ENCODE data around the gene RBM45. TPM values are rescaled to one million over a fixed set of nuclear protein-coding genes. Genes with fewer than 3 reads are reported as not detected.
A peak's percentile ranks its signal among the peaks of the same experiment; 100 is the strongest.

The RBM45 gene, protein sequence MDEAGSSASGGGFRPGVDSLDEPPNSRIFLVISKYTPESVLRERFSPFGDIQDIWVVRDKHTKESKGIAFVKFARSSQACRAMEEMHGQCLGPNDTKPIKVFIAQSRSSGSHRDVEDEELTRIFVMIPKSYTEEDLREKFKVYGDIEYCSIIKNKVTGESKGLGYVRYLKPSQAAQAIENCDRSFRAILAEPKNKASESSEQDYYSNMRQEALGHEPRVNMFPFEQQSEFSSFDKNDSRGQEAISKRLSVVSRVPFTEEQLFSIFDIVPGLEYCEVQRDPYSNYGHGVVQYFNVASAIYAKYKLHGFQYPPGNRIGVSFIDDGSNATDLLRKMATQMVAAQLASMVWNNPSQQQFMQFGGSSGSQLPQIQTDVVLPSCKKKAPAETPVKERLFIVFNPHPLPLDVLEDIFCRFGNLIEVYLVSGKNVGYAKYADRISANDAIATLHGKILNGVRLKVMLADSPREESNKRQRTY
- polyA plus RNA-seq (2013, experiment 1 of 4): 14.4 TPM
- 18.0 TPM for polyA plus RNA-seq (2013, experiment 2 of 4)
- polyA plus RNA-seq (2013, experiment 3 of 4): 17.6 TPM
- polyA plus RNA-seq (2013, experiment 4 of 4): 16.3 TPM

DNA sequence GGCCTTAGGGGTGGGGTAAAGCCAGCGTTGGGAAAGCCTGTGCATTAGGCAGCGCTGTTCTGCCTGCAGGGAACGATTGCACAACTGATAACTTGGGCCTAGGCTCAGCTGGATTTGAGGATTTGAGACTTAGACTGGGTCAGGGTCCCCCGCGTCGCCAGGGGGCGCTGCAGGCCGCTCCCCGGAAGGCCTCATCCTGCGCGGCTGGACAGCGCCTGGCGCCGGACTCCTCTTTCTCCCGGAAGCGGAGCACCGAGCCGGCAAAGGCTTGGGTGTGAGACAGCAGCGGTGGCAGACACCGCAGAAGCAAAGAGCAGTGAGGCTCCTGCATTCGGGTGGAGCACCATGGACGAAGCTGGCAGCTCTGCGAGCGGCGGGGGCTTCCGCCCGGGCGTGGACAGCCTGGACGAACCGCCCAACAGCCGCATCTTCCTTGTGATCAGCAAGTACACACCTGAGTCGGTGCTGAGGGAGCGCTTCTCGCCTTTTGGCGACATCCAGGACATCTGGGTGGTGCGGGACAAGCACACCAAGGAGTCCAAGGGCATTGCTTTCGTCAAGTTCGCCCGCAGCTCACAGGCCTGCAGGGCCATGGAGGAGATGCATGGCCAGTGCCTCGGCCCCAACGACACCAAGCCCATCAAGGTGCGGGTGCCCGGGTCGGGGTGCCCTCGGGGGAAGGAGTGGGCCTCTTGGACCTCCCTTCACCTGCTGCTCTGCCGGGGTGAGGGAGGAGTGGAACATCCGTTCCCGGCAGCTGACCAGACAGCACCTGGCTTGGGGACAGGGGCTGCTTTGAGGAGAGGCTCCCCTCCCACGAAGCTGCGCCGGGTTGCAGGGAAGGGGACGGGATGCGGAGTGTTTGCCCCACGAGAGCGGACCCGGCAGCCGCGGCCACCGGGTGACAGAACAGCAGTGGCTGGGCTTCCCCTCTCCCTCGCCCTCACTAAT lies at the start of gene RBM45:
RBM45 (plus strand) TSS at position 236 of the 951 bp plus-strand sequence; CDS start at position 346, 110 bp downstream.
- no peaks in the 10 kb centered on the region for H3K36me3 ChIP-seq (ENCODE audit: control insufficient read depth, insufficient read depth, low read length)
- peak within 1 kb of the TSS; percentile 84 for H3K4me3 ChIP-seq (ENCODE audit: insufficient read depth, low read depth, low read length)
- no peaks in the 10 kb centered on the region for H3K27me3 ChIP-seq (ENCODE audit: control insufficient read depth, insufficient read depth, low read length, poor library complexity, severe bottlenecking)
- no peak within 1 kb of the TSS for H3K27ac ChIP-seq (ENCODE audit: insufficient read depth, low read depth, low read length, poor library complexity, severe bottlenecking)
- H3K4me1 ChIP-seq (ENCODE audit: control insufficient read depth, insufficient read depth, low read length): no peaks in the 10 kb centered on the region
- H3K9me3 ChIP-seq (ENCODE audit: control insufficient read depth, low read length): no peaks in the 10 kb centered on the region
- 2% methylated on average over 60 of the region's 60 CpGs for WGBS, 2 experiments

DNA sequence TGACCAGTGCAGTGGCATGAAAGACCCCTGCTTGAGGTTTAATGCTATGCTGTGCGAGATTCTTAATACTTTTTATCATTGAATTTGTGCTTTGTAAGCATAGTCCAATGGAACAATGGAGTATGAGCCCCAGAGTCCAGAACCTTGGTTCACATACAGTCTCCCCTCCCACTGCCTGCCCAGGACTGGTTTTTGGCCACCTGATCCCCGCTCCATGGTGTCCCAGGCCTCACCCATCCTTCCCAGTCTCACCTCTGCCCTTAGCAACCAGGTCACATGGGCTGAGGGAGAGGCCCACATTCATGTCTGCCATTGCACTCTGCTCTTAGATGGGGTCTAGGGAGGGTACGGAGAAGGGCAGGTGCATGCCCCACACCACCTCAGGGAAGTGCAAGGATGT lies 45.9 kb upstream of the RBM45 start:
- Histone ChIP-seq H3K36me3 (ENCODE audit: control insufficient read depth, insufficient read depth, low read length) (no peaks in the 10 kb centered on the region), H3K27ac (ENCODE audit: insufficient read depth, low read depth, low read length, poor library complexity, severe bottlenecking) (no peak overlapping the region), H3K4me1 (ENCODE audit: control insufficient read depth, insufficient read depth, low read length) (no peaks in the 10 kb centered on the region), H3K9me3 (ENCODE audit: control insufficient read depth, low read length) (no peaks in the 10 kb centered on the region), H3K4me3 (ENCODE audit: insufficient read depth, low read depth, low read length) (no peak overlapping the region), H3K27me3 (ENCODE audit: control insufficient read depth, insufficient read depth, low read length, poor library complexity, severe bottlenecking) (peaks cover 11% of the 10 kb centered on the region)
- 87 to 93% methylated on average over 3 of the region's 3 CpGs for WGBS, 2 experiments

DNA sequence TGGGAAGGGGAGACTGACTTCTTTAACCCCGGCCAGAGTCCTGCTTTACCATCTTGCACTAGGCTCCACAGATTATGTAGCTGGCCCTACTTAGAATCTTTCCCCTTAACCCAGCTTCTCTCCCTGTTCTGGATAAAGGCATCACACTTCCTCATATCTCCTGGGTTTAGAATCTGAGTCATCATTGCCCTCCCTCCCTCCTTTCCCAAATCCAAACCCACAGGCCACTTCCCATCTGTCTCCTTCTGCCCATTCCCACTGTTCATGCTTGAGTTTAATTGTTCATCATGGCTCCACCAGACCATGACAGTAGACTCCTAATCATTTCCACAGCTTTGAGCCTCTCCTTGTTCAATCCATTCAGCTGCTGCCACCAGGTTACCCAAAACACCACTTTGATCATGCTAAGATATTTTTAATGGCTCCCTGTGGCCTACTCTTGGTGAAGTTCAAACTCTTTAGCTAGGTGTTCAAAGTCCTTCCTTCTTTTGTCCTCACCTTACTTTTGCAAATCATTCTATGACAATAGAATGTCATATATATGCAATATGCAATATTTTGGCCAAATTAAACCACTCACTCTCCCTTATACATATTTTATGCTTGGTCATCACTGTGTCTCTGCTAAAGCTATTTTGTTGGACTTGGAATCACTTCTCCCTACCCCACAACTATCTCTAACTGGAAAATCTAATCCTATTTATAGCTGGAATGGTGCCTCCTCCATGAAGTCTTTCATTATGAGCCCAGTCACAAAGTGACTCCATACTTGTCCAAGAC lies 45.2 kb upstream of the RBM45 start:
- Histone ChIP-seq H3K36me3 (ENCODE audit: control insufficient read depth, insufficient read depth, low read length) (no peaks in the 10 kb centered on the region), H3K4me3 (ENCODE audit: insufficient read depth, low read depth, low read length) (no peak overlapping the region), H3K27me3 (ENCODE audit: control insufficient read depth, insufficient read depth, low read length, poor library complexity, severe bottlenecking) (peaks cover 18% of the 10 kb centered on the region), H3K9me3 (ENCODE audit: control insufficient read depth, low read length) (no peaks in the 10 kb centered on the region), H3K4me1 (ENCODE audit: control insufficient read depth, insufficient read depth, low read length) (no peaks in the 10 kb centered on the region), H3K27ac (ENCODE audit: insufficient read depth, low read depth, low read length, poor library complexity, severe bottlenecking) (no peak overlapping the region)
- WGBS, 2 experiments: 89 to 100% methylated on average over 1 of the region's 1 CpG

DNA sequence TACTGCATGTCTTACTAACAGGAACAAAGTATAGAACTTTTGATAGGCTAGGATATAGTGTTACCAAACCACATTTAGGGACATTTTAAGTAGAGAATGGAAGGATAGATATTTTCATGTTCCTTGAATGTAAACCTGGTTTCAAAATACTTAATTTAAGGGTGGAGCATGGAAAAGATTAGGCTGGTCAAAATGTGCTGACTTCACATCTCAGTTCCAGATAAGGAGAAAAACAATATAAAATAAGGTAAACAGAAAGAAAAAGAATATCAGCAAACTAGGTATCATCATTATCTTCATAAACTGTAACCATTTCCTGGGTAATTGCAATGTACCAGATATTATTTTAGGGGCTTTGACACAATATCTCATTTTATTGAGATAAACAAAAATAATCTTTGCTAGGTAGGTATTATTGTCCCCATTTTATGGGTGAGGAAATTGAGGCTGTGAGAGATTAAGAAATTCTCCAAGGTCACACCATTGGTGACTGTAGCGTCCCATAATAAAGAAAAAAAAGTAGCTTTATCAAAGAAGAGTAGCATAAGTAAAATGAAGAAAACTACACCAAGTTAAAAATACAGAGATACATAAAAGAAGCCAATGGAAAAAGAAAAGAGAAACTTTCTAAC lies 43.3 kb upstream of the RBM45 start:
- Histone ChIP-seq H3K36me3 (ENCODE audit: control insufficient read depth, insufficient read depth, low read length) (no peaks in the 10 kb centered on the region), H3K4me1 (ENCODE audit: control insufficient read depth, insufficient read depth, low read length) (peaks cover 3% of the 10 kb centered on the region), H3K27me3 (ENCODE audit: control insufficient read depth, insufficient read depth, low read length, poor library complexity, severe bottlenecking) (peaks cover 23% of the 10 kb centered on the region), H3K27ac (ENCODE audit: insufficient read depth, low read depth, low read length, poor library complexity, severe bottlenecking) (no peak overlapping the region), H3K9me3 (ENCODE audit: control insufficient read depth, low read length) (no peaks in the 10 kb centered on the region), H3K4me3 (ENCODE audit: insufficient read depth, low read depth, low read length) (no peak overlapping the region)
- WGBS, 2 experiments: 83% methylated on average over 1 of the region's 1 CpG; no CpG with 5 or more reads in 1 of the 2 experiments

DNA sequence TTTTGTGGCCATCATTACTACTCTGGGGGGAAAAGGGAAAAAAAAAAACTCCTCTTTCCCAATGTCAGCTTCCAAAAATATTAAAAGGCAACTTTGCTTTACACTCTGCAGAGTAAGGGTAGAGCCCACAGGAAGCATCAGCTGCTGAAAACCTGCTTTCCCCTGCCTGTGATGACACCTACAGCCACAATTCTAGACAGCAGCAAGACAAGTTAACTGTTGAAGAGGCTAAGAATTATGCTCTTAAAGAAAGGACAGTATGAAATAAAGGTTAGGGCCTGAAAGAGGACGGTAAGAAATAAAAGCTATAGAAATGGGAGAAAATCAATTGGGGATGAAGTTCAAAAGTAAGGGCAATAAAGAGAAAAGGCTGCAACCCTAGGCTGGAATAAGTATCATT lies 42.7 kb upstream of the RBM45 start:
- H3K27me3 ChIP-seq (ENCODE audit: control insufficient read depth, insufficient read depth, low read length, poor library complexity, severe bottlenecking): peaks cover 23% of the 10 kb centered on the region
- H3K36me3 ChIP-seq (ENCODE audit: control insufficient read depth, insufficient read depth, low read length): no peaks in the 10 kb centered on the region
- H3K9me3 ChIP-seq (ENCODE audit: control insufficient read depth, low read length): no peaks in the 10 kb centered on the region
- WGBS, 2 experiments: 71 to 77% methylated on average over 1 of the region's 1 CpG
- H3K4me1 ChIP-seq (ENCODE audit: control insufficient read depth, insufficient read depth, low read length): peaks cover 3% of the 10 kb centered on the region
- H3K4me3 ChIP-seq (ENCODE audit: insufficient read depth, low read depth, low read length): no peak overlapping the region
- H3K27ac ChIP-seq (ENCODE audit: insufficient read depth, low read depth, low read length, poor library complexity, severe bottlenecking): no peak overlapping the region

DNA sequence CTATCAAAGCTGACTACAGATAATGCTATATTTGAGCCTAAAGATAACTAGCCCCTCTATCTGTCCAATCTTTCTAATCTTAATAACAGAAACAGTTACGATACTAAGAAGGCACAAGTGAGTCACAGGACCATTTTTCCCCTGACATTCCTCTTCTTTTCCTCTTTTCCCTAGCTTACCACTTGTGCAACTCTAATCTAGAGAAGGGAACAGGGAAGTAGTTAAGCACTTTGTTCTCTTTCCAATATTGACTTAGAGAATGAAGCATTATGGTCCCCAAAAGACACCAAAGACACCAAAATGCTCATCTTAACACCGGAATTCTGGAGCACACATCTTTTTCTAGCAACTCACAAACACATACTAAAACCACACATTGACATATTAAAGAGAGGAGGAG lies 41.4 kb upstream of the RBM45 start:
- H3K4me1 ChIP-seq (ENCODE audit: control insufficient read depth, insufficient read depth, low read length): peaks cover 3% of the 10 kb centered on the region
- WGBS, 2 experiments: 58 to 80% methylated on average over 2 of the region's 2 CpGs
- no peaks in the 10 kb centered on the region for H3K9me3 ChIP-seq (ENCODE audit: control insufficient read depth, low read length)
- H3K27me3 ChIP-seq (ENCODE audit: control insufficient read depth, insufficient read depth, low read length, poor library complexity, severe bottlenecking): peaks cover 23% of the 10 kb centered on the region
- H3K27ac ChIP-seq (ENCODE audit: insufficient read depth, low read depth, low read length, poor library complexity, severe bottlenecking): no peak overlapping the region
- no peak overlapping the region for H3K4me3 ChIP-seq (ENCODE audit: insufficient read depth, low read depth, low read length)
- no peaks in the 10 kb centered on the region for H3K36me3 ChIP-seq (ENCODE audit: control insufficient read depth, insufficient read depth, low read length)

DNA sequence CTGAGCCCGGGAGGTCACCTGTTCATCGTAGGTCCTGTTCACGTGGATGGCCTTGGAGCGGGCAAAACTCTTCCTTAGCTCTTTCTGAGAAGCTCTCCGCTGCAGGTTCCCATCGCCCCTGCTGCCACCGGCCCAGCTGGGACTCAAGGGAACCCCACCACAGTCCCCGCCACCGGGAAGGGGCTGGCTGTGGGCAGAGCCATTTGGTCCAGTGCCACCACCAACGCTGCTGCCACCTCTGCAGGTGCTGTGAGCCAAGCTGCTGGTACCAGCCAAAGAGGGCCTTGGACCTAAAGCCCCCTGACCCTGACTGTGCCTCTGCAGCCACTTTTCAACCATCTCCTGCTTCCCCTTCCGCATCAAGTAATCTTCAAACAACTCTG lies 40.2 kb upstream of the RBM45 start:
- Histone ChIP-seq H3K4me3 (ENCODE audit: insufficient read depth, low read depth, low read length) (peak overlapping the region; percentile 60), H3K27ac (ENCODE audit: insufficient read depth, low read depth, low read length, poor library complexity, severe bottlenecking) (no peak overlapping the region), H3K36me3 (ENCODE audit: control insufficient read depth, insufficient read depth, low read length) (no peaks in the 10 kb centered on the region), H3K4me1 (ENCODE audit: control insufficient read depth, insufficient read depth, low read length) (peaks cover 3% of the 10 kb centered on the region), H3K27me3 (ENCODE audit: control insufficient read depth, insufficient read depth, low read length, poor library complexity, severe bottlenecking) (peaks cover 23% of the 10 kb centered on the region), H3K9me3 (ENCODE audit: control insufficient read depth, low read length) (no peaks in the 10 kb centered on the region)
- 92 to 94% methylated on average over 11 of the region's 11 CpGs for WGBS, 2 experiments

DNA sequence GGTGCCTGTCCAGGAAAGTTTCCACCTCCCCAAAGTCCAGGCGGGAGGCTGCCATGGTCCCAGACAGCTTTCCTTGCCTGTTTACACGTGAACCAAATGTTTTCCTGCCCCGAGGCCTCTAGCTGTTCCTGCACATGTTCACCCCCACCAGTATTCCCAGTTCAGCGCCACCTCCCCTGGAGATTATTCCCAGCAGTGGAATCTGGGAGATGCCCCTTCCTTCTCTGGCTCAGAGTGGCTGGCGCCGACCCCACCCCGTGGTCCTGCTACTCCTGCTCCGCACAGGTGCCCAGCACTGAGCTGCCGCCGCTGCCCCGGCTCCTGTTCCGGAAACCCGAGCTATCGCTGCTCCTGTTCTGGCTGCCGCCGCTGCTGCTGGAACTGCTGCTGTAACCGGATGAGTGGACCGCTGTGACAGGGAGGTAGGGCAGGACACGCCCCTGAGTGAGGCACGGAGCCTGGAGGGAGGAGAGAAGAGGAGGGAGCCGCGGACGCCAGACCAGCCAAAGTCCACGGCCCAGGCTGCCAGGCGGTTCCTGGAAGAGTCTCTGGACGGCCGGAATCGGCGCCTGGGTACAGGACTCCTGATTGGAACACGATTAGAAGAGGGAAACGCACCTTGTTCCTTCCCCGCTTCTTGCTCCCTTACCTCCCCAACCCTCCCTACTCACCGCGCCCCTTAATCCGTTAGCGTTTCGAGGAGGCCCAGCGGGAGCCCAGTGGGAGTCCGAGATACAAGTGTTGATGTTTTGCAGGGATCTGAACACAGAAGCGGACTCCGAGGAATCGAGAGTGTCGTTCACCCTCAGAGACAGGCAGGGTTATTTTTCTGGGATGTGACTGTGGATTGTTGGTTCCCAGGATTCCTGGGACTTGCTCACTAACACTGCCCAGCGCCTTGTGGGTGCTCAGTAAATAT lies 39.6 kb upstream of the RBM45 start, which contains the start of gene PDE11A:
PDE11A (minus strand) TSS at position 395 of the 919 bp plus-strand sequence; CDS start at position 55, 340 bp downstream.
- H3K4me3 ChIP-seq (ENCODE audit: insufficient read depth, low read depth, low read length): peak within 1 kb of the TSS; percentile 60
- peak within 1 kb of the TSS; percentile 26 for H3K27ac ChIP-seq (ENCODE audit: insufficient read depth, low read depth, low read length, poor library complexity, severe bottlenecking)
- 6% methylated on average over 44 of the region's 44 CpGs for WGBS, 2 experiments
- peaks cover 23% of the 10 kb centered on the region for H3K27me3 ChIP-seq (ENCODE audit: control insufficient read depth, insufficient read depth, low read length, poor library complexity, severe bottlenecking)
- H3K9me3 ChIP-seq (ENCODE audit: control insufficient read depth, low read length): no peaks in the 10 kb centered on the region
- no peaks in the 10 kb centered on the region for H3K36me3 ChIP-seq (ENCODE audit: control insufficient read depth, insufficient read depth, low read length)
- peaks cover 3% of the 10 kb centered on the region for H3K4me1 ChIP-seq (ENCODE audit: control insufficient read depth, insufficient read depth, low read length)
